Thoracic aorta (tissue), 2 donors: ENCODE results near the gene MSN. TPM values are rescaled to one million over a fixed set of nuclear protein-coding genes. Genes with fewer than 3 reads are reported as not detected.

Source experiments
- ATAC-seq: fragments of 150-250 bp; one replicate; pipeline ENCODE4 v1.8.0; 2017; ENCODE audit warnings: low read depth; ENCODE audit not compliant: insufficient number of reproducible peaks, low FRiP score
- DNase-seq: peaks from one replicate; pipeline ENCODE4 v3.0.0-alpha.2; 2020; ENCODE audit warnings: low spot score
- H3K27ac ChIP-seq, 2 donors: fragments of 200-600 bp; sonication (generic); 1 replicate in 1 of 2; 2 replicates in 1 of 2; pipeline ENCODE4 v1.5.1; 2016; ENCODE audit warnings: mild to moderate bottlenecking in 2 of 2, moderate library complexity in 2 of 2
- H3K27me3 ChIP-seq: fragments of 200-600 bp; sonication (generic); replicated peaks from 2 replicates; pipeline ENCODE4 v1.6.0; 2016; ENCODE audit warnings: mild to moderate bottlenecking; ENCODE audit not compliant: insufficient read depth
- H3K36me3 ChIP-seq: fragments of 200-600 bp; sonication (generic); one replicate; pipeline ENCODE4 v1.5.1; 2016
- H3K4me1 ChIP-seq, 2 donors: fragments of 200-600 bp; sonication (generic); 1 replicate in 1 of 2; 2 replicates in 1 of 2; pipeline versions ENCODE4 v1.5.1 to v1.6.0; 2016; ENCODE audit warnings: low read depth in 2 of 2, mild to moderate bottlenecking in 1 of 2; ENCODE audit not compliant: control insufficient read depth in 1 of 2
- H3K4me3 ChIP-seq: fragments of 200-600 bp; sonication (generic); 2 replicates; pipeline ENCODE4 v1.5.1; 2016; ENCODE audit warnings: mild to moderate bottlenecking
- H3K9me3 ChIP-seq: fragments of 200-600 bp; sonication (generic); 2 replicates; pipeline ENCODE4 v1.5.1; 2016
- total RNA-seq, 2 donors: library from RNA; depleted of rRNA; stranded (reverse); fragments of >200 nt; gene quantifications; one replicate each; pipeline versions ENCODE4 v1.1.0 to v1.2.3, GENCODE V29; 2016
- TF ChIP-seq, protein P1 (sequence below): fragments of 200-600 bp; sonication (generic); IDR thresholded peaks from one replicate; pipeline ENCODE4 v1.5.1; 2019; ENCODE audit warnings: antibody characterized with exemption

The MSN gene
- total RNA-seq, 2 donors from 2014 or later = 365 to 428 TPM

DNA sequence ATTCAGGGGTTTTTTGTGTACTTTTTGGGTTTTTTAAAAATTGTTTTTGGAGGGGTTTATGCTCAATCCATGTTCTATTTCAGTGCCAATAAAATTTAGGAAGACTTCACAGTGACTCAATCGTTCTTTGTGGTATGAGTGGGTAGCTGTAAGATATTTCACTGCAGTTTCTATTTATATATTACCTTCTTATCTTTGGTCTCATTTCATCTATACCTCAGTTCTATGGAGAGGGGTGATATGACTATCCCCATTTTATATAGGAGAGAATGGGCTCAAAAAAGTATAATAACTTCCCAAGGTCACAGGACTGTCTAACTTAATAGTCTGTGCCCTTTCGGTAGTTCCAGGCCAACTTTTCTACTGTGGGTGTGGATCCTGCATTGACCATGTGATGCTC, 74.4 kb downstream of the MSN start:
- TF ChIP-seq, protein P1, sequence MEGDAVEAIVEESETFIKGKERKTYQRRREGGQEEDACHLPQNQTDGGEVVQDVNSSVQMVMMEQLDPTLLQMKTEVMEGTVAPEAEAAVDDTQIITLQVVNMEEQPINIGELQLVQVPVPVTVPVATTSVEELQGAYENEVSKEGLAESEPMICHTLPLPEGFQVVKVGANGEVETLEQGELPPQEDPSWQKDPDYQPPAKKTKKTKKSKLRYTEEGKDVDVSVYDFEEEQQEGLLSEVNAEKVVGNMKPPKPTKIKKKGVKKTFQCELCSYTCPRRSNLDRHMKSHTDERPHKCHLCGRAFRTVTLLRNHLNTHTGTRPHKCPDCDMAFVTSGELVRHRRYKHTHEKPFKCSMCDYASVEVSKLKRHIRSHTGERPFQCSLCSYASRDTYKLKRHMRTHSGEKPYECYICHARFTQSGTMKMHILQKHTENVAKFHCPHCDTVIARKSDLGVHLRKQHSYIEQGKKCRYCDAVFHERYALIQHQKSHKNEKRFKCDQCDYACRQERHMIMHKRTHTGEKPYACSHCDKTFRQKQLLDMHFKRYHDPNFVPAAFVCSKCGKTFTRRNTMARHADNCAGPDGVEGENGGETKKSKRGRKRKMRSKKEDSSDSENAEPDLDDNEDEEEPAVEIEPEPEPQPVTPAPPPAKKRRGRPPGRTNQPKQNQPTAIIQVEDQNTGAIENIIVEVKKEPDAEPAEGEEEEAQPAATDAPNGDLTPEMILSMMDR = no peak
- no peaks in the 10 kb centered on the region for H3K9me3 ChIP-seq
- DNase-seq (no peak), ATAC-seq (no peak)
- no peak overlapping the region for H3K4me3 ChIP-seq
- H3K36me3 ChIP-seq = peaks cover 48% of the 10 kb centered on the region
- H3K27ac ChIP-seq = no peak overlapping the region
- H3K27me3 ChIP-seq = no peaks in the 10 kb centered on the region
- H3K4me1 ChIP-seq = no peaks in the 10 kb centered on the region

DNA sequence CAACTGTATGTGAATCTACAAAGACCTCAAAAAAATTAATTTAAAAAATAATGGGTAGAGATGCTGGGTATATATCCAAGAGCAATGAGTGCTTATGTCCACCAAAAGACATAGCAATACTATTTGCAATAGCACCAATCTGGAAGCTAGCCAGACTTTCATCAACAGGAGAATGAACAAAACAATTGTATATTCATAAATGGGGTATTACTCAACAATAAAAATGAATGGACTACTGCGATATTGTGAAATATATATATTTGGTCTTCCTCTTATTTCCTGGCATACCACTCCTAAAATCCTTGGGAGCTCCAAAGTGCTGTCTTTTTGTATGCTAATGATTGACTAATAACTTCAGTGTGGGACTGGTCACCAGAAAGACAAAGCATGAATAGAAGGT, 77.5 kb downstream of the MSN start:
- no peaks in the 10 kb centered on the region for H3K27me3 ChIP-seq
- ATAC-seq (no peak), DNase-seq (no peak)
- no peaks in the 10 kb centered on the region for H3K9me3 ChIP-seq
- no peak overlapping the region for H3K27ac ChIP-seq
- TF ChIP-seq, protein P1 = no peak
- no peak overlapping the region for H3K4me3 ChIP-seq
- no peaks in the 10 kb centered on the region for H3K4me1 ChIP-seq
- peaks cover 17% of the 10 kb centered on the region for H3K36me3 ChIP-seq

DNA sequence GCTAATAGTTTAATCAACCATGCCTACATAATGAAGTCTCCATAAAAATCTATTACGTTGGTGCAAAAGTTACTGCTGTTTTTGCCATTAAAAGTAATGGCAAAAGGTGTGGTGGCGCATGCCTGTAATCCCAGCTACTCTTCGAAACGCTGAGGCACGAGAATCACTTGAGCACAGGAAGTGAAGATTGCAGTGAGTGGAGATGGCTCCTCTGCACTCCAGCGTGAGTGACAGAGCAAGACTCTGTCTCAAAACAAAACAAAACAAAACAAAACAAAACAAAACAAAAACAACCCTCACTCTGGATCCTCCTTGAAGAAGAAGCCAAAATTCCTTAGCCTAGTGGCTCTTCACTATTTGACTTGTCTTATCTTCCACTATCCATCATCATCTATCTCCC, 78.0 kb downstream of the MSN start:
- DNase-seq (no peak), ATAC-seq (no peak)
- Histone ChIP-seq H3K4me3 (no peak overlapping the region), H3K9me3 (no peaks in the 10 kb centered on the region), H3K4me1 (no peaks in the 10 kb centered on the region), H3K36me3 (peaks cover 12% of the 10 kb centered on the region), H3K27me3 (no peaks in the 10 kb centered on the region), H3K27ac (no peak overlapping the region)
- TF ChIP-seq, protein P1 = no peak

DNA sequence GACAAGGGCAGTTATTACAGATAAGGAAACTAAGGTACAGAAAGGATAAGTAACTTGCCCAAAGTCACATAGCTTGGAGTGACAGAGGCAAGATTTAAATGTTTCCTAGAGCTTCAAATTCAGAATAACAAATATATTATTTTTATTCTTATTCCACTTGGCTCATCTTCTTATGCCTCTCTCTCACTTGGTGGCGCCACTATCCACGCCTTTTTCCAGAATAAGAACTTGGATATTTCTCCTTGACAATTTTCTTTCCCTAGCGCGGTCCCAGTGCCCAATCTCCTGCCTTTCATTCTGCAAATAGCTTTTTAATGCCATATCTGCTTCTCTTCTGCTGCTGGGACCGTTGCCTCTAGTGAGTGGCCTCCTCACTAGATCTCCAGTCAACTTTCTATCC, 78.5 kb downstream of the MSN start:
- TF ChIP-seq, protein P1 = no peak
- ATAC-seq = no peak
- no peaks in the 10 kb centered on the region for H3K4me1 ChIP-seq

DNA sequence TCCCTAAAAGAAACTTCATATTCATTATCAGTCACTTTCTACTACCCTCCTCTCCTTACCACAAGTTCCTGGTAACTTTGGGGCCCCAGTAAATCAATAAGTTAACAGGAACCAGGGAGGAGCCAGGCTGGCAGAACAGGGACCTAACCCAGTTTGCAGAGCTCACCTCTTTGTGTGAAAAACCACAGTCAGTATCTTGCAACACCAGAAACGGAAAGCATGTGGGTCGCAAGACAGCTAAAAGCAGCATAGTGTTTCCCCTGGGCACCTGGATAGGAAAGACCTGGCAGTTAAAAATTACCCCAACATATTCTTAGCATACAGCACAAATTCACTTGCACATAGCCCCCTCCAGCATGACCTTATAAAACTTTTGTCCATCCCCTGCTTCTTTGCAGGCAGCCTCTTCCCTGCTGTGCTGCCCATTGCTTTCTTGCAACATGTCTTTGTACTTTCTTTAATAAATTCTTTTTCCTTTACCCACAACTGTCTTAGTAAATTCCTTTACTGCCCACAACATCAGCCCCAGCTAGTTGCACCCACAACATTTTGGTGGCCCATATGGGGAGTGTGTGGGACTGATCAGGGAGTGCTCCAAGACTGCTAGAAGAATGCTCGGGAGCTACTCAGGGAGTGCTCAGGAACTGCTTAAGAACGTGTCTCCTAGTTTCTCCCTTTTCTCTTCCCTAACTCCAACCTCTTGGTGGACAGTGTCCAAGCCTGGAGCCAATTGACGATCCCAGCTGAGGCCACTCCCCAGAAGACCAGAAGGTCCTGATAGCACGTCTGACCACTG, 83.4 kb downstream of the MSN start:
- no peak overlapping the region for H3K27ac ChIP-seq
- no peaks in the 10 kb centered on the region for H3K27me3 ChIP-seq
- ATAC-seq = no peak
- DNase-seq = no peak
- no peaks in the 10 kb centered on the region for H3K4me1 ChIP-seq
- no peak overlapping the region for H3K4me3 ChIP-seq
- H3K36me3 ChIP-seq = no peaks in the 10 kb centered on the region
- no peaks in the 10 kb centered on the region for H3K9me3 ChIP-seq
- TF ChIP-seq, protein P1 = no peak

More for the DNA sequence above, 78.5 kb downstream of the MSN start:
- Histone ChIP-seq H3K9me3 (no peaks in the 10 kb centered on the region), H3K27me3 (no peaks in the 10 kb centered on the region), H3K36me3 (peaks cover 6% of the 10 kb centered on the region), H3K27ac (no peak overlapping the region), H3K4me3 (no peak overlapping the region)
- no peak for DNase-seq
